H1 (cell line): Measurements from ENCODE around the gene NF1. TPM values are rescaled to one million over a fixed set of nuclear protein-coding genes. Genes with fewer than 3 reads are reported as not detected.

Experiments used
- ASH2L ChIP-seq: fragments of 200-600, 300-600 bp; sonication (generic); IDR thresholded peaks from one replicate; pipeline ENCODE4 v1.7.1; 2017; ENCODE audit warnings: low read length
- BACH1 ChIP-seq: IDR thresholded peaks from 2 replicates; pipeline ENCODE4 v1.6.1; 2012; ENCODE audit warnings: low read length, improper control_type of control experiment
- GTF2F1 ChIP-seq: IDR thresholded peaks from 2 replicates; pipeline ENCODE4 v1.6.1; 2012; ENCODE audit warnings: low read depth, low read length, improper control_type of control experiment, borderline replicate concordance
- KDM4A ChIP-seq: IDR thresholded peaks from one replicate; pipeline ENCODE4 v1.7.1; 2012; ENCODE audit warnings: low read depth, mild to moderate bottlenecking, moderate library complexity, low read length, inconsistent platforms; ENCODE audit not compliant: severe bottlenecking
- RFX5 ChIP-seq: IDR thresholded peaks from 2 replicates; pipeline ENCODE4 v1.6.1; 2011; ENCODE audit warnings: low read depth, low read length, improper control_type of control experiment, borderline replicate concordance
- RNF2 ChIP-seq: fragments of 200-900, 300-1000 bp; sonication (generic); IDR thresholded peaks from 2 replicates; pipeline ENCODE4 v1.7.1; 2016; ENCODE audit warnings: borderline replicate concordance, low read depth, mild to moderate bottlenecking, antibody characterized with exemption, low read length; ENCODE audit not compliant: poor library complexity, severe bottlenecking; ENCODE audit errors: missing control alignments
- RXRA ChIP-seq: IDR thresholded peaks from 2 replicates; pipeline ENCODE4 v1.6.1; 2011; ENCODE audit warnings: low read depth, mild to moderate bottlenecking, low read length, moderate library complexity; ENCODE audit not compliant: insufficient read depth
- SUZ12 ChIP-seq: fragments of 200-600 bp; sonication (generic); IDR thresholded peaks from 2 replicates; pipeline ENCODE4 v1.6.1; 2012; ENCODE audit warnings: mild to moderate bottlenecking, inconsistent platforms, low read length, moderate library complexity, mixed read lengths
- ZNF274 ChIP-seq: IDR thresholded peaks from 2 replicates; pipeline ENCODE4 v1.7.0; 2012; ENCODE audit warnings: low read length, borderline replicate concordance; ENCODE audit errors: extremely low read depth
- polyA plus RNA-seq, 7 experiments: library from polyadenylated mRNA; depleted of rRNA in 3 of 7; stranded (reverse) in 5 of 7; unstranded in 2 of 7; fragments of >200 nt in 5 of 7; fragments of 200-250 nt in 2 of 7; gene quantifications; 1 replicate in 5 of 7; 2 replicates in 1 of 7; 4 replicates in 1 of 7; pipeline versions ENCODE4 v1.2.1 to v1.2.3, GENCODE V29; 2011 to 2013; ENCODE audit warnings: missing spikeins in 2 of 7, mixed read lengths in 2 of 7
- total RNA-seq: library from RNA; stranded (reverse); fragmentation: NEBNext Ultra II Directional; extraction: Animal tissue kit (Norgen Biotek cat#: 25700); gene quantifications from 2 replicates; pipeline ENCODE4 v1.2.1, GENCODE V29; 2021
- TF ChIP-seq, protein P1 (sequence below): fragments of 300-600 bp; sonication (generic); IDR thresholded peaks from 2 replicates; pipeline ENCODE4 v1.7.1; 2012; ENCODE audit warnings: low read length, moderate library complexity, mild to moderate bottlenecking, inconsistent platforms; ENCODE audit not compliant: insufficient replicate concordance
- TF ChIP-seq, protein P2 (sequence below): IDR thresholded peaks from 2 replicates; pipeline ENCODE4 v1.6.1; 2012; ENCODE audit warnings: inconsistent platforms

Gene NF1
- total and polyA plus RNA-seq, 2 of the 8 experiments (the other 6 are each of a cell fraction or from before 2014, with no cell fraction given), result 19.3 to 29.6 TPM

DNA sequence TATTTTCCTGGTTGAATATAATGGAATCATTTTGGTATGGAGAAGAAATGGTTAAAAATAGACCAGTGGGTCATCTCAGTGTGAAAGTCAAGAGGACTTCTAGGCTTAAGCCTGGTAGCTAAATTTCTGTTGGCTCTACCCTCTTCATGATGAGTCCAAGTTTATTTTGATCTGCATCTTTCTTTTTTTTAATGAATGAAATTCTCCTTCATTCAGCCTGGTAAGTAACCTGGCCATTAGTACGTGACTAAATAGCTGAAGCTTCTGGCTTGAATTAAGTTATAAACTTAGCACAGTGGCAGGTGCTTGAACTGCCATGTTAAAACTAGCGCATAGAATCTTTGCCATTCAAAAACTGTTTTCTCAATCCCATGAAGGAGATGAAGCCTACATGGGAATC is 28.0 kb downstream of the NF1 start (continued):
- TF ChIP-seq, protein P1, sequence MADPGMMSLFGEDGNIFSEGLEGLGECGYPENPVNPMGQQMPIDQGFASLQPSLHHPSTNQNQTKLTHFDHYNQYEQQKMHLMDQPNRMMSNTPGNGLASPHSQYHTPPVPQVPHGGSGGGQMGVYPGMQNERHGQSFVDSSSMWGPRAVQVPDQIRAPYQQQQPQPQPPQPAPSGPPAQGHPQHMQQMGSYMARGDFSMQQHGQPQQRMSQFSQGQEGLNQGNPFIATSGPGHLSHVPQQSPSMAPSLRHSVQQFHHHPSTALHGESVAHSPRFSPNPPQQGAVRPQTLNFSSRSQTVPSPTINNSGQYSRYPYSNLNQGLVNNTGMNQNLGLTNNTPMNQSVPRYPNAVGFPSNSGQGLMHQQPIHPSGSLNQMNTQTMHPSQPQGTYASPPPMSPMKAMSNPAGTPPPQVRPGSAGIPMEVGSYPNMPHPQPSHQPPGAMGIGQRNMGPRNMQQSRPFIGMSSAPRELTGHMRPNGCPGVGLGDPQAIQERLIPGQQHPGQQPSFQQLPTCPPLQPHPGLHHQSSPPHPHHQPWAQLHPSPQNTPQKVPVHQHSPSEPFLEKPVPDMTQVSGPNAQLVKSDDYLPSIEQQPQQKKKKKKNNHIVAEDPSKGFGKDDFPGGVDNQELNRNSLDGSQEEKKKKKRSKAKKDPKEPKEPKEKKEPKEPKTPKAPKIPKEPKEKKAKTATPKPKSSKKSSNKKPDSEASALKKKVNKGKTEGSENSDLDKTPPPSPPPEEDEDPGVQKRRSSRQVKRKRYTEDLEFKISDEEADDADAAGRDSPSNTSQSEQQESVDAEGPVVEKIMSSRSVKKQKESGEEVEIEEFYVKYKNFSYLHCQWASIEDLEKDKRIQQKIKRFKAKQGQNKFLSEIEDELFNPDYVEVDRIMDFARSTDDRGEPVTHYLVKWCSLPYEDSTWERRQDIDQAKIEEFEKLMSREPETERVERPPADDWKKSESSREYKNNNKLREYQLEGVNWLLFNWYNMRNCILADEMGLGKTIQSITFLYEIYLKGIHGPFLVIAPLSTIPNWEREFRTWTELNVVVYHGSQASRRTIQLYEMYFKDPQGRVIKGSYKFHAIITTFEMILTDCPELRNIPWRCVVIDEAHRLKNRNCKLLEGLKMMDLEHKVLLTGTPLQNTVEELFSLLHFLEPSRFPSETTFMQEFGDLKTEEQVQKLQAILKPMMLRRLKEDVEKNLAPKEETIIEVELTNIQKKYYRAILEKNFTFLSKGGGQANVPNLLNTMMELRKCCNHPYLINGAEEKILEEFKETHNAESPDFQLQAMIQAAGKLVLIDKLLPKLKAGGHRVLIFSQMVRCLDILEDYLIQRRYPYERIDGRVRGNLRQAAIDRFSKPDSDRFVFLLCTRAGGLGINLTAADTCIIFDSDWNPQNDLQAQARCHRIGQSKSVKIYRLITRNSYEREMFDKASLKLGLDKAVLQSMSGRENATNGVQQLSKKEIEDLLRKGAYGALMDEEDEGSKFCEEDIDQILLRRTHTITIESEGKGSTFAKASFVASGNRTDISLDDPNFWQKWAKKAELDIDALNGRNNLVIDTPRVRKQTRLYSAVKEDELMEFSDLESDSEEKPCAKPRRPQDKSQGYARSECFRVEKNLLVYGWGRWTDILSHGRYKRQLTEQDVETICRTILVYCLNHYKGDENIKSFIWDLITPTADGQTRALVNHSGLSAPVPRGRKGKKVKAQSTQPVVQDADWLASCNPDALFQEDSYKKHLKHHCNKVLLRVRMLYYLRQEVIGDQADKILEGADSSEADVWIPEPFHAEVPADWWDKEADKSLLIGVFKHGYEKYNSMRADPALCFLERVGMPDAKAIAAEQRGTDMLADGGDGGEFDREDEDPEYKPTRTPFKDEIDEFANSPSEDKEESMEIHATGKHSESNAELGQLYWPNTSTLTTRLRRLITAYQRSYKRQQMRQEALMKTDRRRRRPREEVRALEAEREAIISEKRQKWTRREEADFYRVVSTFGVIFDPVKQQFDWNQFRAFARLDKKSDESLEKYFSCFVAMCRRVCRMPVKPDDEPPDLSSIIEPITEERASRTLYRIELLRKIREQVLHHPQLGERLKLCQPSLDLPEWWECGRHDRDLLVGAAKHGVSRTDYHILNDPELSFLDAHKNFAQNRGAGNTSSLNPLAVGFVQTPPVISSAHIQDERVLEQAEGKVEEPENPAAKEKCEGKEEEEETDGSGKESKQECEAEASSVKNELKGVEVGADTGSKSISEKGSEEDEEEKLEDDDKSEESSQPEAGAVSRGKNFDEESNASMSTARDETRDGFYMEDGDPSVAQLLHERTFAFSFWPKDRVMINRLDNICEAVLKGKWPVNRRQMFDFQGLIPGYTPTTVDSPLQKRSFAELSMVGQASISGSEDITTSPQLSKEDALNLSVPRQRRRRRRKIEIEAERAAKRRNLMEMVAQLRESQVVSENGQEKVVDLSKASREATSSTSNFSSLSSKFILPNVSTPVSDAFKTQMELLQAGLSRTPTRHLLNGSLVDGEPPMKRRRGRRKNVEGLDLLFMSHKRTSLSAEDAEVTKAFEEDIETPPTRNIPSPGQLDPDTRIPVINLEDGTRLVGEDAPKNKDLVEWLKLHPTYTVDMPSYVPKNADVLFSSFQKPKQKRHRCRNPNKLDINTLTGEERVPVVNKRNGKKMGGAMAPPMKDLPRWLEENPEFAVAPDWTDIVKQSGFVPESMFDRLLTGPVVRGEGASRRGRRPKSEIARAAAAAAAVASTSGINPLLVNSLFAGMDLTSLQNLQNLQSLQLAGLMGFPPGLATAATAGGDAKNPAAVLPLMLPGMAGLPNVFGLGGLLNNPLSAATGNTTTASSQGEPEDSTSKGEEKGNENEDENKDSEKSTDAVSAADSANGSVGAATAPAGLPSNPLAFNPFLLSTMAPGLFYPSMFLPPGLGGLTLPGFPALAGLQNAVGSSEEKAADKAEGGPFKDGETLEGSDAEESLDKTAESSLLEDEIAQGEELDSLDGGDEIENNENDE, result no peak
- TF ChIP-seq GTF2F1, result no peak
- TF ChIP-seq RXRA, result no peak
- TF ChIP-seq KDM4A, result no peak
- TF ChIP-seq RFX5, result no peak
- TF ChIP-seq BACH1, result no peak
- TF ChIP-seq SUZ12, result no peak
- TF ChIP-seq, protein P2, sequence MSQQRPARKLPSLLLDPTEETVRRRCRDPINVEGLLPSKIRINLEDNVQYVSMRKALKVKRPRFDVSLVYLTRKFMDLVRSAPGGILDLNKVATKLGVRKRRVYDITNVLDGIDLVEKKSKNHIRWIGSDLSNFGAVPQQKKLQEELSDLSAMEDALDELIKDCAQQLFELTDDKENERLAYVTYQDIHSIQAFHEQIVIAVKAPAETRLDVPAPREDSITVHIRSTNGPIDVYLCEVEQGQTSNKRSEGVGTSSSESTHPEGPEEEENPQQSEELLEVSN, result no peak
- no peak for TF ChIP-seq ASH2L
- no peak for TF ChIP-seq ZNF274
- TF ChIP-seq RNF2, result no peak
